Stimulated activated CD8-positive, alpha-beta memory T cell treated with anti-CD3 and anti-CD28 coated beads, Interleukin-12 subunit alpha, Interleukin-12 subunit beta, amount 100 ng/mL, for 24 hours (primary cell): ENCODE measurements around the gene PLEKHO2.

ENCODE experiments used
- DNase-seq: peaks from one replicate; pipeline ENCODE4 v3.0.0-alpha.2; 2020; ENCODE audit errors: extremely low read depth

Gene PLEKHO2

DNA sequence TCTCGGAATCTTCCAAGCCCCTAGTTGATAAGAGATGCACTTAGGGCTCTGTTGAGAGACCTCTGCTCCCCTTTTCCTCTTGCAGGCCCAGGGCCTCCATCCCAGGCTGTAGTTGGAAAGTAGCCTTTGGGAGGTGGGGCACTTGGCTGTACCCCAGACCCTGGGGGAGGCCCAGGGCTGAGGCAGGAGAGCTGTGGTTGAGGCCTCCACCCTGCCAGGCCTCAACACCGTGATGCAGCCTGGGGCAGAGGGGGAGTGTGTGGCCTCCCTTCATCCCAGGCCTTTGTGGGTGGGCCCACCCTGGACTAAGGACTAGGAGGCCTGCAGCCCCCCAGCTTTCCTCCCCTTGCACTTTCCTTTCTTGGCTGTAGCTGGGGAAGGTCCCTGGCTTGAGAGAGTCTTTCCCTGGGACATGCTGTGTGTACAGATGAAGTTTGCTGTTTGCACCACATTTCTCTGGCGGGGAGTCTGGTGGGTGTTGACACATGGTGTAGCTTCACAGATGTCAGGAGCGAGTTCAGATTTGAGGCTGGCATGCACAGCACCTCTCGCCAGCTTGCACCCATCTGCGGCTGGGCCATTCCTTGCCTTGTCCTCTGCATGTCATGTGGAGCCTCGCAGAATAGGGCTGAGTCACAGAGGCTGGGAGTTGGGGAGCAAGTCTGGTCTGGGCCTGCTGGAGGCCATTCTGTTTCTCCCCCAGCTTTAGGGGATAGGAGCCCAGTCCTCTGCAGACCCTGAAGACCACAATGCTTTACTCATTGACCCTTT, 13.7 kb downstream of the PLEKHO2 start:
- DNase-seq: no peak

DNA sequence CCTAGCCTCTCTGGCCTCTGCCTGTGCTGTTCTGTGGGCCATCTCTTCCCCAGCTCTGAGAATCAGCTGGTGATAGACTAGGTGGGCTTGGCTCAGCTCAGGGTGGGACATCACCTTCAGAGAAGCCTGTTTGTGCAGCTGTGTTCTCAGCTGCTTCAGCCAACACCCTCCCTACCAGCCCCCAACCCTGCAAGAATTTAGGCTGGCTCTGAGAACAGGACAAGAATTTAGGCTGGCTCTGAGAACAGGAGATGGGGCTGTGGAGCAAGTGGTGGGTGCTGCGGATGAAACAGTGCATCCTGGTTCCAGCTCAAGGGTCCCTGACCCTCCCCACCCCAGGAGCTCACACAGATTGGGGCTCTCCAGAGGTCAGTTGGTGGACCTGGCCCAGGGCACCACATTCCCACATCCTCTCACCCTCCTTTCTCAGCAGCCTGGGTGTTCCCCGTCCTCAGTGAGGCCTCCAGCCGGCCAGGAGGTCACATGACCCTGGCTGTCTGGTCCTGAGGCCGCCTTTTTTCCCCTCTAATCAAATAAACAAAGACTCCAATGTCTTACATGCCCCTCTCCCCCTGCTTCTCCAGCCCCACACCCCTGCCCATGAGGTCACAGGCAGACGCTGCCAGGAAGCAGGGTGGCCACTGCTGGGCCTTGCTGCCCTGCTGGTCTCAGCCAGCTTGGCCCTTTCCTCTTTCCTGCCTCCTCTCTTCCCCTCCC, 14.9 kb downstream of the PLEKHO2 start:
- DNase-seq: no peak

DNA sequence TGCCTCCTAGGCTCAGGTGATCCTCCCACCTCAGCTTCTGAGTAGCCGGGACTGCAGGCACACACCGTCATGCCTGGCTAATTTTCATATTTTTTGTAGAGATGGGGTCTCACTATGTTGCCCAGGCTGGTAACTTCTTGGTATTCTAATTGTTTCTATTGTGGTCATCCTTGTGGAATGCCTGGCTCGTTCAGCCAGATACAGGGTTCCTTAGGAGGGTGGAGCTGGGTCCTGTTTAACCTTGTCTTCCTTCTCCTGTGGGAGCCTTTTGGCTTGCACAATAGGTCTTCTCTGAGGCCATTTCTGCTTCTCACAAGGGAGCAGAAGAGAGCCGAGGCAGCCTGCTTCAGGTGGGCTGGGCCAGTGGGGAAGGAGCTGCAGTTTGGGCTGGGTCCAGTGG, 15.7 kb downstream of the PLEKHO2 start:
- no peak for DNase-seq

DNA sequence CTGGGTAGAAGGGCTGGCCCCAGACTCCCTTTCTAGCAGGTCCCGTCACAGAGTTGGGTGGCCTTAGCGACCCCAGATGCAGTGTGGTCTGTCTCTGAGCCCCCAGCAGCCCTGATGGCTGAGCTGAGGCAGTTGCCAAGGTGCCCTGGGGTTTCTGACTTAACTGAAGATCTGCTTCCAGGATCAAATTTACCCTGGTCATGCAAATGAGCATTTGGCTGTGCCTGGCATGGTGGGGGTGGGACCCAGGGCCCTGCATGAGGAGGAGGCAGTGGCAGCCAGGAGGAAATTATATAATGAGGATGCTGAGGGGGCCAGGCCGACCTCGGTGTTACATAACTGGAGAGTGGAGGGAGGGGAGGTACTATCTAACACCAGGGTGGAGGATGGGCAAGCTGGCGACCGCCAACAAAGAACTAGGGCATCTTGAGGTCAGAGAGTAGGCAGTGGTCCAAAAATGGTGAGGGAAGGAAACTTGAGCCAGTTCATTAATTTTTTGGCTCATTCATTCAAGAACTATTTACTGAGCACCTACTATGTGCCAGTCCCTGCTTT, 16.4 kb downstream of the PLEKHO2 start:
- no peak for DNase-seq

DNA sequence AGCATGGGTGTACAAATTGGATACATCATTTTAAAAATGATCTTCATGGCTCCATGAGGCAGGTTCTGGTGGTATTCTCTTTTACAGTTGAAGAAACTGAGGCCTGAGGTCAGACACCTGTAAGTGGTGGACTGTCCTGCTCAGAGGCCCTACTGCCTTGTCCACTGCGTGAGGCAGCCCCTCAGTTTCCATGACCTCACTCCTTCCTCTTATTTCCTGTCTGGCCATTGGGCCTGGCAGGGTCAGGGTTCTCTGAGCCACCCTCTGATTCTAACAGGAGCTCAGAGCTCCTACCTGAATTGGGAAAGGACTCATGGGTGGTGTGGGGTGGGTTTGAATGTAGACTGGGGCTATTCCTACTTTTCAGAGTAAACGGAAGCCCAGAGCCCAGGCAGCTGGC, 17.5 kb downstream of the PLEKHO2 start:
- no peak for DNase-seq

DNA sequence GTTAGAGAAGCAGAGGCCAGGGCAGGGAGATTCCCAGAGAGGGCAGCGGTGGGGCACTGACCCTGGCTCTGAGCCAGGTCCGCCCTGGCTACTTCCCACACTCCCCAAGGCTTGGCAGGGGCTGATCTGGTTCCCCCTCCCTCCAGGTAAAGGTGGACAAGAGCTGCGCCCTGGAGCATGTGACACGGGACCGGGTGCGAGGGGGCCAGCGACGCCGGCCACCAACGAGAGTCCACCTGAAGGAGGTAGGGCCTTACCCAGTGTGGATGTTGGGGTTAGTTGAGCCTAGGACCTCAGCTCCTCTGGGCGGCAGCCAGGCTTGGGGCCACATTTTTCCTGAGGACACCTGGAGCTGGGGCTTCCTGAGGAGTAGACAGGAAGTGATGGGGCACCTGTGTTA, 19.6 kb downstream of the PLEKHO2 start:
- DNase-seq: no peak

DNA sequence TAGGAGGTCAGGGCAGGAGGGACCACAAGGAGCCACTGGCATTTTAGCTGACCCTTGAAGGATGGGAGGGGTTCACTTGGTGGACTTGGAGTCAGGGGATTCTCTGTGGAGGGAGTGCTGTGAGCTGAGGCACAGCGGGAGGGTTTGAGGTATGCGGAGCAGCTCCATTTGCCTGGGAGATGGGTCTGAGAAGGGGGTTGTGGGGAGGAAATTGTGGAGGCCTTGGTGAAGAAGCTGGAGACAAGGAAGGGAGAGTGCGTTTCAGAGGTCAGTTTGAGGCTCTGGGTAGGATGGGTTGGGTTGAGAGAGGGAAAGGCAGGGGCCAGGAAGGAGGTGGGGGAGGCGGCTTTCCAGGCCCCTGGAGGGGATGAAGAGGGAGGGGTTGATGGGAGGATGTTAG, 20.2 kb downstream of the PLEKHO2 start:
- DNase-seq: no peak

DNA sequence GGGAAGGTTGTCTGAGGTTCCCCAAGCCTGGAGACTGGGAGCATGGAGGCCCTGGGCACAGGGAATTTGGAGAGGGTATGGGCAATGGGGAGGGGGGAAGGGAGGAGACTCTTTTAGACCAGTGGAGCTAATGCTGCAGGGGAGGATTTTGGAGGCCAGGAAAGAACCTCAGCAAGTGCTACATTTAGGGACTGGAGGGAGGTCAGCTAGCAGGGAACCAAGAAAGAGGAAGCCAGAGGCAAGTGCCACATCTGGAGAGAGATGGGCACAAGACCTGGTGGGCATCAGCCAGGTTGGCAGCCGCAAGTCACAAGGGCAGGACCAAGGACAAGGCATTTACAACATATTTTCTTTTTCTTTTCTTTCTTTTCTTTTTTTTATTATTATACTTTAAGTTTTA, 20.7 kb downstream of the PLEKHO2 start:
- DNase-seq: no peak

DNA sequence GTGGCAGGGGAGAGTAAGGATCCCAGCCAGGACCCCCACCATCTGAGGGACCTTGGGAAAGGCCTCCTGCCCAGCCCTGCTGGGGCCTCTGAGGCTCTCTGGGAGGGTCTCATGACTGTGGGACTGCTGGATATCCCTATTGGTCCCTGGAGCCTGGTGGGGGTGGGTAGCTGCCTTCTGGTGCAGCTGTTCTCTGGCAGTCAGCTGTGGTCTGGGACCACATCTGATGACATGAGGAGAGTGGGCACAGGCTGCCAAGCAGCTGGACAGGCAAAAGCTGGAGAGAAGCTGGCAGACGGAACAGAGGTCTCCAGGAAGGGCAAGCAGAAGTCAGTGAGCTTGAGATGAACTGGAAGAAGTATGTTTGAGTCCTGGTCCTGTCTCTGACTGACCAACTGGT, 22.4 kb downstream of the PLEKHO2 start:
- DNase-seq: no peak

DNA sequence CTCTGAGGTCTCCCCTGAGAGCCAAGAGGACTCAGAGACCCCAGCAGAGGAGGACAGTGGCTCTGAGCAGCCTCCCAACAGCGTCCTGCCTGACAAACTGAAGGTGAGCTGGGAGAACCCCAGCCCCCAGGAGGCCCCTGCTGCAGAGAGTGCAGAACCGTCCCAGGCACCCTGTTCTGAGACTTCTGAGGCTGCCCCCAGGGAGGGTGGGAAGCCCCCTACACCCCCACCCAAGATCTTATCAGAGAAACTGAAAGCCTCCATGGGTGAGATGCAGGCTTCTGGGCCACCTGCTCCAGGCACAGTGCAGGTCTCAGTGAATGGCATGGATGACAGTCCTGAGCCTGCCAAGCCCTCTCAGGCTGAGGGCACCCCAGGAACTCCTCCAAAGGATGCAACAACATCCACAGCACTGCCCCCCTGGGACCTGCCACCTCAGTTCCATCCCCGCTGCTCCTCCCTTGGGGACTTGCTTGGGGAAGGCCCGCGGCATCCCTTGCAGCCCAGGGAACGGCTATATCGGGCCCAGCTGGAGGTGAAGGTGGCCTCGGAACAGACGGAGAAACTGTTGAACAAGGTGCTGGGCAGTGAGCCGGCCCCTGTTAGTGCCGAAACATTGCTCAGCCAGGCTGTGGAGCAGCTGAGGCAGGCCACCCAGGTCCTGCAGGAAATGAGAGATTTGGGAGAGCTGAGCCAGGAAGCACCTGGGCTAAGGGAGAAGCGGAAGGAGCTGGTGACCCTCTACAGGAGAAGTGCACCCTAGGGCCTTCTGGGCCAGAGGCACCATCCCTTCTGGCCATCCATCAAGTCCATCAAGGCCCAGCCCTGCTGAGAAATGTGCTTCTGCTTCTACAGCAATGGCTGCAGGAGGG, 23.6 kb downstream of the PLEKHO2 start:
- DNase-seq: no peak

DNA sequence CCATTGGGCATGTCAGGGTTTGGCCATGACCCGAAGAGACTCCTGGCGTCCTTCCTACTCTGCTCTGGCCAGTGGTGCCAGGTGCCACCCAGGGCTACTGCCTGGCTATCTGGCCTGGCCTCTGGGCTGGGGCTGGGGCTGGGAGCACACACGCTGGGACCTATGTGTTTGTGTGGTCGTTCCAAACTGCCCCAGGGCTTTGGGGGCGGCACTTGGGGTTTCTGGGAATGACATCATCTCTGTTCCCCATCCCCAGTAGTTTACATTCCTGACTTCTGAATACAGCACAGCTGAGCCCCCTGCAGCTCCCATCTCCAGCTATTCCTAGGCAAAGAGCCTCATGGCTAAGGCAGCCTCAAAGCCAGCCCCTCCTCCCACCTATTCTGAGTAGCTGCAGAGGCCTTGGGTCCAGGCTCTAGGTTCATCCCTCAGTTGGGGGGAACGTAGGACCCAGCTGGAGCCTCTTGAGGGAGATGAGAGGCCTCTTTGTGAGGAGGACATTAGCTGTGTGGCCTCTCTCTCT, 24.3 kb downstream of the PLEKHO2 start:
- no peak for DNase-seq

DNA sequence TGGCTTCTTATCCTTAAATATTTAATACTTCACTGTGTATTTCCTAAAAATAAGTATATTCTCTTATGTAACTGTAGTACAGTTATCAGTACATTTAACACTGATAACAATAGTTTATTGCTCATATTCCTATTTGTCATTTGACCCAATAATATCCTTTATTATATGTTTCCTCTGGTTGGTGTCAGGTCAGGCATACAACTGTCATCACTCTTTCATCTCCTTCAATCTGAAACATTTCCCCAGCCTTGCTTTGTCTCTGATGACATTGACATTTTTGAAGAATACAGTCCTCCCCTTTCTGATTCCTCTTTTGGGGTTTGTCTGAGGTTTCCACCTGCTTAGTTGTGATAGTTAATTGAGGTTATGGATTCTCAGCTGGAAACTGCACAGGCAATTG, 27.8 kb downstream of the PLEKHO2 start:
- DNase-seq: no peak

DNA sequence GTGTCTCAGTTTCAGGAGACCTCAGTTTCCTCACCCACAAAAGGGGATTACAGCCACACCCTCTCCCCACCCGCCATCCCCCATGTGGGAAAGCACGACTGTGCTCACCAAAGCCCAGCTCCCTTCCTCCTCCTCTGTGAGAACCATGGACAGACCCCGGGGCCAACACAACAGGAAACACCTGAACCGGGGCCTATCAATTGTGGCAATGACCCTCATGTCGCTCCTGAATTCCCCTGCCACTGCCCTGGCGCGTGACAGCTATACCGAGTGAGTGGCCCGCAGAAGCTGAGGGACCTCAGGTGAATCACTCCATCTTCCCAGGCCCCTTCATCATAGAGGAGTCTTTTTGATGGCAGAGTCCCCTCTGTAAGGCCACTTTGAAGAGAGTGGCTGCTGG, 28.6 kb downstream of the PLEKHO2 start:
- DNase-seq: no peak

DNA sequence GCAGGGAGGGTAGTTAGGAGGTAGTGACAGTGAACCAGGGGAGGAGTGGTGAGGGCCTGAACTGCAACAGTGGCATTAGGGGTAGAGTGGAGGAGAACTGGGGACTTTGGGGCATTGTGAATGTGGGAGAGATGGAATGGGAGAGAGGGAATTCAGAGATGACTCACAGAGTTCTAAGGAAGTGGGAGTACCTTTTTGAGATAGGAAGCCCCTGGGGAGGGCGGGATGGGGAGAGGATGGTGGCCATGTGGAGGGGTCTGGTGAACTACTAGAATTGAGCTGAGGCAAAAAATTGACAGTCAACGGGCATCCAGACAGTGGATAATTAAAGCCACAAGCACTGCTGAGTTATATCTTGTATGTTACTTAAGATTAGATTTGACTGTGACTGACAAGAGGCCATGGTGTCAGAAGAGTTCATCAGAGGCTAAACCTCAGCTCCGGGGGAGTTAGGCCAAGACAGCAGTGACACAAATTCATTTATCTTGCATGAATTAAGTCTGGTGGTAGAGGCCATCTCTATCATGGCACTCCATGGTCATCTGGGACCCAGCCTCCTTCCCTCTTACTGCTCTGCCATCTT, 34.0 kb downstream of the PLEKHO2 start:
- DNase-seq: no peak

DNA sequence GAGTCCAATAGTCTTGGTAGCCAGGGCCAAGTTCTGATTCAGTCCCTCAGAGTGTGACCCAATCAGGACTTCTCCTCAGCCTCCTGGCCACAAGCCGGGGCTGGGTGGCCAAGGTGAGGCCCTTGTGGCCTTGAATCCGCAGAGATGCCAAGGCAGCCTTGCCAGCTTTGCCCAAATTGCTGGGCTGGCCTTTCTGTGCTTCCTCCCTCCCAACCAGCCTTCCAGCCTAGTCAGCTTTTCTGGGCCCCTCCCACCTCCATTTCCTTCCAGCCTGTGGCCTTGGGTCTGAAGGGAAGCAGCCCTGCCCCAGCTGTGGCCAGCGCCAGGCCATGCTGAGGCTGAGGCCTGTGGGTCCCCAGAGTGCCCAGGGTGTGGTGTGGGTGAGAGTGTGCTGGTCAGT, 35.7 kb downstream of the PLEKHO2 start:
- DNase-seq: no peak

DNA sequence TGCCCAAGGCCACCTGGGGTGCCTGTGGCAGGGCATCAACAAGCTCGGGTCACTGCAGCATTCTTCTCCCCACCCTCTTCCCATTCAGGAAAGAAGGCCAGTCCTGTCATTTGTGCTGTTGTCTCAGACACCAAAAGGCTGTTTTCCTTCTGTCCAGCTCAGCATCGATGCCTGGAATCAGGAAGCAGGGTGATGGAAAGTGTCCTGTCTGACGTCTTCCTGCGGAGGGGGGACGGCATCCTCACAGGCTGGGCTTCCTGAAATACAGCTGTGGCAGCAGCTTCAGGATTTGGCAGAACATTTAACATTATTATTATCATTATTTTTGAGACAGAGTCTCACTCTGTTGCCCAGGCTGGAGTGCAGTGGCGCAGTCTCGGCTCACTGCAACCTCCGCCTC, 37.0 kb downstream of the PLEKHO2 start:
- no peak for DNase-seq

DNA sequence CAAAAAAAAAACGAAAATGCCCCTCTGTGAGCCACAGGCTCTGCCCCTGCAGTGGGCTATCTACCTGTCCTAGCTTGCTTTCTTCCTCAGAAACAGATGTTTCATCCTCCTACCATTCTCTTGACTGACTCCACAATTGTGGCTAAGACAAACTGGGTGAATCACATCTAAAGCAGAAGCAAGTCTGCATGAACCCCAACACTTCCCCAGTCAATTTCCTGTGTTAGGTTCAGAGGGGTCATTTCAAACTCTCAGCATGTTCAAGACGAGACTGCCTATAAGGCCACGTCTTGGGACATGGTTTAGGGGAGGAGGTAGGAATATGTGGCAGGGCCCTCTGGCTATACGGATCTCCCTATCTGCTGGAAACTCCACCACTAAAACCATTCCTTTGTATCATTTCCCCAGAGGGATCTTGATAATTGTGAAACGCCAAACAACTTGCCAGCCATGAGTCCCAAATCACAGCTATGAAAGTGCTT, 41.4 kb downstream of the PLEKHO2 start:
- no peak for DNase-seq

DNA sequence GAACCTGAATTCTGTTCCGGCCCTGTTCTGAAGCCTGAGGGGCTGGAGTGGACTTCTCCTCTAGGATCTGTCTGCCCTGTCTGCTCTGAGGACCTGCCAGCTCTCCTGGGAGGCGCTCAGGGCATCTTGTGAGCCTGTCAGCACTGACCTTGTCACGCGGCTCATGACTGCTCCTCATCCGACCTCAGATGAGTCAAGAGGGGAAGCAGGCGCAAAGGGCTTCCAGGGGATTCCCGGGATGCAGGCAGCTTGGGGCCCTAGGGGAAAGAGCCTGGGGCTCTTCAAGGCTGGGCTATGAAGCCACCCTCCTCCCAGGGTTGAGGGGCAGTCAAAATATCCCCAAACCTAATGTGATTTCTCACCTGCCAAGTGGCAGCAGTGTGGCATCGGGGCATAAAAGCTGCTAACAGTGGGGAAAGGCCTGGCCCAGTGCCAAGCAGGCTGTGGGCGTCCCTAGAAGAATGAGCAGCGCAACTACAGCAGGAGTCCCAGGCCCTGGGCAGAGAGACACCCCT, 42.3 kb downstream of the PLEKHO2 start:
- peak; percentile 57 for DNase-seq

DNA sequence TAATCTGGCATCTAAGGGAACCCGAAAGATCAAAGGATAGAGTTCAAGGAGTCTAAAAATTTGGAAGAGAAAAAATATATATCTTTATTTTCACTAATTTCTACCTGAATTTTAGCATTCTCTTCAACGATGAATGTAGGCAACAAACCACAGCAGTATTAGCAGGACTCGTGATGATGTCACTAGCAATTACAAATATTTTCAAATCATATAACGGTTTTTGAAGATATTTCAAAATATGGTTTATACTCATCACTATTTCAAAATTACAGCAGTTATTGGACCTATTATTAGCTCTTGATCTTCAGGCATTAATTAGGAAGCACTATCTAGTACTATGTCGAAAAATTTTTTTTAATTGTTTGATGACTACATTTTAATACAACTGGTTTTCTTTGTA, 43.0 kb downstream of the PLEKHO2 start:
- DNase-seq: no peak

DNA sequence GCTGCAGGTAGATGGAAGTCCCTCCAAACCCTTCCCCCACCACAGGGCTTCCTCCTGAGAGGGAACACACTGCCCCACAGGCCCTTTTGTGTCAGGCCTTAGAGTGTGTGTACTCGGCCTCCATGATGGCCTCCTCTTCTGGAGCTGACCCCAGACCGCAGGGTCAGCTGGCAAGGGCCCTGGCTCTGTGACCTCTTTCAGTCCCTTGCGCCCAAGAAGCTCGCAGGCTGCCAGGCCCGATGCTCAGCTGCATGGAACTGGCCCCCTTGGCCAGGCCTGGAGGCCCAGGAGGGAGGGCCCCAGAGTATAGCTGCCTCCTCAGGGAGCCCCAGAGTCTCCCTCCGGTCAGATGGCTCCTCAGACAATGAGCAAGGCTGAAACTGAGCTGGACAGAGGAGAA, 46.6 kb downstream of the PLEKHO2 start:
- no peak for DNase-seq

DNA sequence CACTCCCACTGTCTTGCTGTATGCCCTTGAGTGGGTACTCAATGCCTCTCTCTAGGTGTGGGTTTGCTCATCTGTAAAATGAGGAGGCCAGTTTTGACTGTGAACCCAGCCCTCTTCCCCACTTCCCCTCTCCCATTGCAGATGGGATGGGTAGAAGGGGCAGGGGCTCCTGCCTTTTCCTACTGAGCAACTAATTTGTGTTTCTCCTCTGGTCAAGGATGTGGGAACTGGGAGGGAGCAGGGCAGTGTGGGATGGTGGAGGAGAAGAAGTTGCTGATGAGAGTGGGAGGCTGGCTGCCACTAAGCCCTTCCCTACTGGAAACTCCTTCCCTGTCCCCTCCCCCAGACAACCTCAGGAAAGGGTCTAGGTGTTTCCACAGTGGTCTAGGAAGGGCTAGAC, 49.8 kb downstream of the PLEKHO2 start:
- no peak for DNase-seq
